ENCODE measurements around the gene SAP30L.

The SAP30L gene

GRCh38 chr5:154466147-154466546 lies 20.4 kb downstream of the SAP30L start:
- DNase-seq = no peak

- peak in 1 of 3 experiments; percentile 4 for DNase-seq
These were observed 20.9 kb downstream of the SAP30L start for GRCh38 chr5:154466671-154467070.

GRCh38 chr5:154467655-154468354 lies 22.0 kb downstream of the SAP30L start:
- peak; percentile 43 to 80 (median 71) for DNase-seq

GRCh38 chr5:154470137-154470536 lies 24.3 kb downstream of the SAP30L start:
- DNase-seq = no peak

- peak in 1 of 3 experiments; percentile 3 for DNase-seq
These were observed 25.4 kb downstream of the SAP30L start for GRCh38 chr5:154470947-154471870.

GRCh38 chr5:154472871-154473580 lies 27.2 kb downstream of the SAP30L start:
- no peak for DNase-seq

GRCh38 chr5:154473581-154474283 lies 27.9 kb downstream of the SAP30L start:
- DNase-seq = no peak

GRCh38 chr5:154474396-154475334 lies 28.9 kb downstream of the SAP30L start:
- DNase-seq = no peak

GRCh38 chr5:154475591-154476353 lies 30.0 kb downstream of the SAP30L start:
- DNase-seq = no peak

- DNase-seq = no peak
These were observed 30.8 kb downstream of the SAP30L start for GRCh38 chr5:154476354-154477205.

- DNase-seq = no peak
These were observed 31.8 kb downstream of the SAP30L start for GRCh38 chr5:154477382-154478223.

GRCh38 chr5:154478224-154478565 lies 32.4 kb downstream of the SAP30L start, which contains the start of gene HAND1:
Gene HAND1, minus strand, starts transcription at chr5:154478227. Its CDS starts 219 bp downstream, at chr5:154478008.
- DNase-seq = peak; percentile 70 to 83 (median 74)

GRCh38 chr5:154478752-154479159 lies 33.0 kb downstream of the SAP30L start:
- DNase-seq = peak in 2 of 3 experiments; percentile 36 to 44

GRCh38 chr5:154479160-154479943 lies 33.6 kb downstream of the SAP30L start:
- peak in 2 of 3 experiments; percentile 45 to 52 for DNase-seq

- DNase-seq = peak in 2 of 3 experiments; percentile 35 to 56
These were observed 34.4 kb downstream of the SAP30L start for GRCh38 chr5:154479944-154480750.

- no peak for DNase-seq
These were observed 35.0 kb downstream of the SAP30L start for GRCh38 chr5:154480847-154481246.

Measured in NCI-H1417 (cell line).